Skeletal muscle cell (primary cell): Measurements from ENCODE around the gene CCSAP.
"Not testable (repeated sequence)": the region's sequence is repeated elsewhere in the genome, so short reads cannot be mapped to it uniquely, and the experiment has no call there.

Experiments
- DNase-seq: peaks from one replicate; pipeline ENCODE4 v3.0.0-alpha.2; 2010; ENCODE audit warnings: low read depth
- H3K4me3 ChIP-seq: 2 replicates; pipeline ENCODE4 v1.5.1; 2011; ENCODE audit warnings: low read depth, mild to moderate bottlenecking, control low read depth, low read length, moderate library complexity

Gene CCSAP

DNA sequence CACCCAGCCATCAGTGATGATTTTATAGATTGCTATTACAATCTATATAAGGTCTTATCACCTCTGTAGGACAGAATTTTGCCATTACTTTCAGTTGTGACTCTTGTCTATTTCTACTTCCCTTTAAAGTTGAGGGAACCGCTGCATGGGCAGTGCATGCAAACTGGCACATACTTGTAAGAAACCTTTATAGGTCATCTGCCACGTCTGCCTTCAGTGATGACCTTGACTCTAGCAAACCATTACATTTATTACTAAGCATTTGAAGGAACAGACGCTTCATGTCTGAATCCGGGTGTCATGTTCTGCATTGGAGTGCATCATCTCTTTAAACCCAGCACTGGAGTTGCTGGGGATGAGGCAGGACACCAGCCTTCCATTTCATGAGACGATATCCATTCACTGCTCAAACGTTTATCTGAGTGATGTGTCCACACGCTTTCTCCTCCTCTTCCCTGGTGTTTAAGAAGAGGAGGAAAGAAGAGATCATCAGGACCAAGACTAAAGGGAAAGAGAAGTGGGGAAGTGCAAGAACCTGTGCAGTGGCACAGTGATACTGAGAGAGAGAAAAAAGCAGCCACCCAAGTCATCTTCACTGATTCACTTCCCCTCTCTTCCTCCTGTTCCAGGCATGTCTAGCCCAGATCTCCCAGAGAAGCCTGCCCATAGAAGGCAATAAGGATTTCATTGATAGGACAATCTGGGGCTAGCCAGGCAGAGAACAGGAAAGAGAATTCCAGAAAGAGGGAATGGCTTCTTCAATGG, 14.1 kb downstream of the CCSAP start:
- DNase-seq, result no peak
- H3K4me3 ChIP-seq, result no peak overlapping the region

DNA sequence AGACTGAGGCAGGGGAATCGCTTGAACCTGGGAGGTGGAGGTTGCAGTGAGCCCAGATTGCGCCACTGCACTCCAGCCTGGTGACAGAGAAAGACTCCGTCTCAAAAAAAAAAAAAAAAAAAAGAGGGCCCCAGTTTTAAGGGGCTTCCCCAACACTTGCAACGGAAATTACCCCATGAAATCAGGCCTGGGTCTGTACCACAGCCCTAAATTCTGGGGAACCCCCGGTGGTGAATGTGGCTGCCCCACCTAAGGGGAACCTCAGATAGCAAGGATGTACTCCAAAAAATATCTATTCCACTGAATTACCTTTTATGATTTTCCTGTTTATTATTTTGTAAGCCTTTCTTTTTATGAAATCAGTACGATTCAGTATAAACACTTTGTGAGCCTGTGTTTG, 15.1 kb downstream of the CCSAP start:
- not testable (repeated sequence) for H3K4me3 ChIP-seq, DNase-seq

DNA sequence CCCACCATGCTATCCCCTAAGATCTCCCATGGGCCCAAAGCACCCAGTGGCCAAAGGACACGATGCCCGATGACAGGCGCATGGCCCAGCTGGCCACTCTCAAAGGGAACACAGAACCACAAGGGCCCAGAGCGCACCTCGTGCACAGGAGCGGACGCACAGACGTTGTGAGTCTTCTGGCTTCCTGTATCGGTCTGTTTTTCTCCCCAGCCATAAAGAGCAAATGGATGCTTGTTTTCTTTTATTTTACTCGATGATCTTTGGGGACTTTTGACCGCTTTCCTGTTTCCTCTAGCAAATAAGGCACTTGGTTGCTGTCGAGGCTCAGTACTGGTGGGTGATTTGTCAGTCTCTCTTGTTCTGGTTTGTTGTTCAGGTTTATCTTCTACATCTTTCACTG, 16.2 kb downstream of the CCSAP start:
- no peak overlapping the region for H3K4me3 ChIP-seq
- DNase-seq, result no peak

DNA sequence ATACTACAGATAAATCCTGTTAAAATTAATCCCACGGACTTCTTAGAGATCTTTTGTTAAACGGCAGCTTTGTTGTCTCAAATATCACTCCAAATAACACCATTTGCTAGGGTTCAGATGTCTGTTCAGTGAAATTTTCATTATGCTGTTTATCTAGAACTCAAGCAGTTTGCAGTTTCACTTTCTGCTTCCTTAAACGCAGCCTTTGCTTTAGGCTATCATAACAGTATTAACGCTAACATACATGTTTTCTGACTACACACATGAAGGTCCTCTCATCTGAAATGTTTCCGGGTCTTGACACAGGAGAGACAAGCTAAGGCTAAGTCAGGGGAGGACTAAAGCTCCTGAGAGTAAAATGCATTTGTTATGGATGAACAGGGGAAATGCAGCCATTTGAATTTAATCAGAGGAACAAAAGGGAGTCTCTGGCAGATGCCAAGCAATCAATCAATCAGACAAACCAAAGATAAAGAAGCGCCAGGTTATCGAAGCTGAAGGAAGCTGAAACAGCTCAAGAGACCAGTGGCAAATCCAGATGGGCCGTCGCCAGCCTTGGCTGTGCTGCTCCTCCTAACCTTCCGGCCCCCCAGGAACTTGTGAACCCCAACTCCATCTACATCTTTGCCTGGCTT, 16.9 kb downstream of the CCSAP start:
- no peak for DNase-seq

DNA sequence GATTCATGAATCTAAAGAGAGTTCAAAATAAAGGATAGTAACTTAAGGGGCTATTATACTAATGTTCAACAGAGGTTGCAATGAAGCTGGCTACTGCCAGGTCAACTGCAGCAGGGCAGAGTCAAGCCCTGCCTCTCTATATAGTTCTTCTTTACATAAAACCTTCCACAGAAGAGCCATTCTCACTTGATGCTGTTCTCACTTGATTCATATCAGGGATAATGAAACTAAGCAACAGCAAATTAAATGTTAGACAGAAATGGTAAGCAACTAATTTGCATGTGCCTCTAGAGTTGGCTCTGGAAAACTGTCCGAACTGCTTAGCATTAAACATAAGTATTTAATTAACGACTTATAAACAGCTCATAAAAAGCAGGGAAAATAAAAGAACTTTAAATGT, 17.4 kb downstream of the CCSAP start:
- H3K4me3 ChIP-seq, result no peak overlapping the region
- no peak for DNase-seq

More for the DNA sequence above, 16.9 kb downstream of the CCSAP start:
- H3K4me3 ChIP-seq, result no peak overlapping the region

DNA sequence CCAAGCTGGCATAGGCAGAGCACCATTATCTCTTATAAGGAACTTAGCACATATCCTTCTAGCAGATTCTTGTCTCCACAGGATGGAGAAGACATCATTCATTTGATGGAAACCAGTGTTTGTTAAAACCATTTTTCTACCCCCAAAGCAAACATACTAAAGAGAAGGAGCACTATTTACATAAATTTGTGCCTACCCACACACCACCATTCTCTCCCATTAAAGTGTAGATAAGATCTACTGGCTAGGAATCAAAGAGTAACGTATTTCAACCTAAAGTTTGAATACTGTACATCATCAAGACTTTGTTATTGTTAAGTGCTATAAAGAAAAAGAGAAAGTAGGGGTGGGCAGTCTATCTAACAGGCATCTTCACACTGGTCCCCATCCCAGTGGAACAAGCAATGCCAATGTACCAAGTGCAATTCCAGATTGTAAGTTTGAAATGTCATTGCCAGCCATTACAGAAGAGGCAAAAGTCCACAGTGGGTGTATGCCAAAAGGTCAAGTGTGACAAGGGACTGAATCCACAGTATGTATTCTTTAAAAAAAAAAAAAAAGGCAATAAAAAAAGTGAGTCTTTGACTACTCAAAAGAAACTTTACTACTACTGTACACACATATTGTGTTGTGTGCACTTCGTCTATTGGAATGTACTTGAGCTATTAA, 18.8 kb downstream of the CCSAP start:
- no peak for DNase-seq
- H3K4me3 ChIP-seq, result no peak overlapping the region

DNA sequence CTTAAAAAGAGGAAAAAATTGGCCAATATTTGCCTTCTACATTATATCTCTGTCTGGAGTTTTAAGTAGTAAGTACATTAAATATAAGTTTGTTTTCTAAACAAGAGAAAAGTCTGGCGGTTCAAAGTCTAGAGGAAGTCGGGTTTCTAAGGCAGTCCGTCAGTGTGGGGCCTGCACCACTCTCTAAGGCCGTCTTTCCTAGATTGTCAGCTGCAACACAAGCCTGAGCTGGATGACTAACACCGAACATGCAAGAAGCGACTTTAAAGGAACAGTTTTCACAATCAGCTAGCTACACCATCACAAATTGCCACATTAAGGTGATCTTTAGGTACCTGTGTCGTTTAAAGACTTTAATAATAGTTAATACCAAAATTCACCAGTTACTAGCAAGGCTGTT, 19.6 kb downstream of the CCSAP start:
- no peak overlapping the region for H3K4me3 ChIP-seq

DNA sequence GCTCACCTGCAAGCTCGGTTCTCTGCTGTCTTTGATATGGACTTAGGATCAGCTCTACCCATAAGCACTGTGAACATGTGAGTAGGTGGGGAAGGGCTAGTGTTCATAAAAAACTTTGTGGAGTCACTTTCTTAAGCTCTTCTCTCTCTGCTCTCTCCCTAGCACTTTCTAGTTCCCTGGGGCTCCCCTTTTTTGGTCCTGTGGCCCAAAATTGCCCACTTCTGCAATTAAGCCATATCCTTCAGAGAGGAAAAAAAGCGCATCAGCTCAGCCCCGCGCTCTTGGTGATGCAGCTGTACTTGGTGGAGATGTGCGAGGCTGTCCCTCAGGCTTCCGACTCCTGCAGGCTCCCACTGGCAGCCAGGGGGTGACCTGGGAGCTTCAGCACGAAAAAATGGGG, 23.4 kb downstream of the CCSAP start:
- H3K4me3 ChIP-seq, result no peak overlapping the region
- DNase-seq, result no peak

More for the DNA sequence above, 19.6 kb downstream of the CCSAP start:
- no peak for DNase-seq

DNA sequence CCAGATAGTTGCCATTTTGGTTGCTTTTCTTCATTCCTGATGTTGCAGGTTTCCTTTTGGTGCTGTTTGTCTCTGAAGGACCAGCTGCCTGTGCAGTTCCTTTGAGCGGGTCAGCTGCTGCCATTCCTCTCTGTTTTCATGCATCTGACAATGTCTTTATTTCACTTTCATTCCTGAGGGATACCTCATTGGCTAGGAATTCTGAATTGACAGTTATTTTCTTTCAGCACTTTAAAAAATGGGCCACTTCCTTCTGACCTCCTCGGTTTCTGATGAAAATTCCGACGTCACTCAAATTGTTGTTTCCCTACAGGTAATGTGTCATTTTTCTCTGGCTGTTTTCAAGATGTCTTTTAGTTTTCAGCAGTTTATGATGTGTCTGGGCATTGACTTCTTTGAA, 24.8 kb downstream of the CCSAP start:
- no peak overlapping the region for H3K4me3 ChIP-seq
- DNase-seq, result no peak

DNA sequence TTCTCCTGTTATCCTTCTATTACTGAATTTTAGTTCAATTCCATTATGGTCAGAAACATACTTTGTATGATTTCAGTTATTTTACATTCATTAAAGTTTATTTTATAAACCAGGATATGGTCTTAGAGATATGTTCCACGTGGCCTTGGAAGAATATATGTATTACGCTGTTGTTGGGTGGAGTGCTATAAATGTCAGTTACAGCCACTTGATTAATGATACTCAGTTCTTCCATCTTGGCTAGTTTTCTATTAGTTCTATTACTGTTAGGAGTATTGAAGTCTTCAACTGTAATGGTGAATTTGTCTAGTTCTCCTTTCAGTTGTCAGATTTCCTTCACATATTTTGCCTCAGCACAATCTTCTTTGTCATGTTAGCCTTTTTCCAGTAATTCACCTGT, 26.7 kb downstream of the CCSAP start:
- no peak for DNase-seq
- no peak overlapping the region for H3K4me3 ChIP-seq

DNA sequence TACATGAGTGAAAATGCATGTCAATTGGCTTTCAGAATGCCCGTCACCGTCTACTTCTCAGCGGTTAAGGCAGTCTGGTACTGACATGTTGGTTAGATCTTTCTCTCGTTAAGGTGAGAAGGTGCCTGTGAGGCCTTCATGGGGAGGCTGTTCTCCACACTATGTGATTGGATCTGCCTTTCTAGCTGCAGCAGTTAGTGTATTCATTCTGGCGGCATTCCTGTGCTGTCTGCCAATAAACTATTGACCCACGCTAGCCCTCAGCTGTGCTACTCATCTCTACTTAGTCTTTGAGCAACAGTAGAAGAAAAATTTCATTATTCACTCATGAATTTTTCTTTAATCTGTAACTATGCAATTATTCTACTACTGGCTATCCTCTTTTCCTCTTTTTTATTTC, 32.0 kb downstream of the CCSAP start:
- DNase-seq, result no peak
- no peak overlapping the region for H3K4me3 ChIP-seq

DNA sequence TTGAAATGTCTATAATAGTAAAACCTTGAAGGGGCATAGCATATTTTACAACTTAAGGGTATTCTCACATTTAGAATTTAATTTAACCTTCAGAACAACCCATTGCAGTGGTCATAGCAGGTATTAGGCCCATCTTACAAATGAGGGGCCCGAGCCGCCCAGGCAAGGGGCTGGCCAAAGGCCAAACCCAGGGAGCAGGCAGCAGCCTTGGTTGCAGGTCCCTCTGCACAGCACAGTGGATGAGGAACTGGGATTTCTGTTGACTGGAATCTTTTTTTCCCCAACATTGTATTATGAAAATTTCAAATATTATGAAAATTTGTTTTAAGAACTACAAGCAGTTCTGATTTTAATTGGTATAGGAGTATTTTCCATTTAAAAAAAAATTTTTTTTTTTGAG, 33.2 kb downstream of the CCSAP start:
- H3K4me3 ChIP-seq, result no peak overlapping the region
- no peak for DNase-seq

DNA sequence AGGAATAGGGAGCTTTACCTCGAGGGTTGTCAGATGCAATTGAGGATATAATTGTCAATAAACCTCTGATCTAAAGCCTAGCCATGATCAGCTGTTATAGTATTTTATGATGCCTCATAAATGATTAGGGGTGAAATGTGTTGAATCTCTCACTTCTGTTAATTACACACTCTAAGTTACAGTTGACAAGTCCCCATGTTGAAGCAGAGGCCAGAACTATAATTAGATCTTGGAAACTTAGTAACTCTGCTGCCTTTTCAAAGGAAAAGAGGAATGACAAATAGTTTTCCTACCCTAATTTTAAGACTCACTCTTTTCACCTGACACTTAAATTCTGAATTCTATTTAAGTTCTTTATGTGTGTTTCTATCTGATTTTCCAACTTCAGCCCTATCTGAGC, 33.8 kb downstream of the CCSAP start:
- no peak overlapping the region for H3K4me3 ChIP-seq
- no peak for DNase-seq

DNA sequence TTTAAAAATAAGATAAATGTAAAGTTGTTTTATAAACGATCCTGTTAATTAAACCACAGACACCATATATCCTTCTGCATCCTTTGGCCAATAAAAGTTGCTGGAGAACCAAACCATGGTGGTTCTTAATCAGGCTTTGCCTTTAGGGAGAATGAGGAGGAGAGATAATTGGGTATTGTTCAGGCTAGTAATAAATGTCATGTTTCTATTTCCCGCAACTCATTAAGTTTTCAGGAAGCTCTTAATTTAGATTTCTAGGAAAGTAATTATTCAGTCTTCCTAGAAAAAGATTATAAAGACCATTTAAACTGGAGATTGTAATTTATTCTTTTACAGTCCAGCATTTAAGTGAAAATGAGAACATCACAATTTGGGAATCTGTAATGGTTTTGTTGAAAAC, 37.5 kb downstream of the CCSAP start:
- no peak for DNase-seq
- H3K4me3 ChIP-seq, result no peak overlapping the region

DNA sequence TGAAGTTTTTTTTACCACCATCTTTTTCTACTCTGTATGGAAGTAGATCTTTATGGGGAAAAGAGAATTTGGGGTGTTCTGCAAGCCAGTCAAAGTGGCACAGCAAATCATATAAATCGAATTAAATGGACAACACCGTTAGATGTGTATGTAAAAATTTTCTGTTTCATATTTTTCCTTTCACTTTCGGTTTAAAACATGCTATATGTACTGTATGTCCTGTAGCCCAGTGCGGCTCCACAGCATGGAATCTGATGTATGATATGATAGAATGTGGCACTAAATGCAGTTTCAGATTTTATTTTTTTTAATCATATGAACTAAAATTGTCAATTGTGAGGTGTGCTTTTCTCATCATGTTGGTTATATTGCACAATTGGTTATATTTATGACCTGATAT, 39.0 kb downstream of the CCSAP start:
- H3K4me3 ChIP-seq, result no peak overlapping the region
- DNase-seq, result no peak

DNA sequence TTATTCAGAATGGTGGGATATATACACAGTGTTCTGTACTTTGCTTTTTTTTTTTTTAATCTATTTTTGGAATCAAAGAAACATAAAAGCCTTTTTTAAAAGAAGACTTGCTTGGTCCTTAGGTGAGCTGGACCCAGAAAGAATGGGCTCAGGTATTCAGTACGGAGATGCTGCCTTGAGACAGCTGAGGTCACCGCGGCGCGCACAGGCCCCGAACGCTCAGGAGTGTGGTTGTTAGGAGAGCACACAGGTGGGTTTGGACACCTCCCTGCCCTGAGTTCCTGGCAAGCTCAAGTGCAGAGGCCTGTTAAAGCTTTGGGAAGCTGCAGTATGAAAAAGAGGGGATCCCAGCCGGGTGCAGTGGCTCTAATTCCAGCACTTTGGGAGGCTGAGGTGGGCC, 40.1 kb downstream of the CCSAP start:
- H3K4me3 ChIP-seq, result no peak overlapping the region
- no peak for DNase-seq

DNA sequence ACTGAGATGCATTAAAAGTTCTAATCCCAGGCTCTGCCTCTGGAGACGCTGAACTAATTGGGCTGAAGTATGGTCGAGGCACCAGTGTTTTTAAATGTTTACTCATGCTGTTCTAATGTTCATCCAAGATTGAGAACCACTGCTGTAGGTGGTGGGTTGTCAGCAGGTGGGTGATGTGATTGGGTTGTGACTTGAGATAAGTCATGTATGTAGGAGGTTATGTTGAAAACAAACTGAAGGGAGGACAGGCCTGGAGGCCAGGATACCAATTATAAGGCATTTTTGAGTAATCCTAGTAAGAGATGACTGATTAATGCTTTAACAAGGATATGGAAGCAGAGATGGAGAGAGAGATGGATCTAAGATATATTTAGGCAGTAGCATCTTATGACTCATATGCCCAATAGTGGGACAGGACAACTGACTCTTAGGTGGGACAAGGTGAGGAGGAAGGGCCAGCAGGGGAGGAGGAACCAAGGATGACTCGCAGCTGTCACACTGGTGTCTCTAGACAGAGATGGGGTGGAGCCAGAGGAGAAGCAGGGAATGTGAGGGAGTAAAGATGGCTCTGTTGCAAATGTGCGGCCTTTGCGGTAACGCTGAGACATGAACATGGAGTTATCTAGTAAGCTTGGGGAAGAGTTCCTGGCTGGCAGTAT, 42.6 kb downstream of the CCSAP start:
- no peak for DNase-seq

DNA sequence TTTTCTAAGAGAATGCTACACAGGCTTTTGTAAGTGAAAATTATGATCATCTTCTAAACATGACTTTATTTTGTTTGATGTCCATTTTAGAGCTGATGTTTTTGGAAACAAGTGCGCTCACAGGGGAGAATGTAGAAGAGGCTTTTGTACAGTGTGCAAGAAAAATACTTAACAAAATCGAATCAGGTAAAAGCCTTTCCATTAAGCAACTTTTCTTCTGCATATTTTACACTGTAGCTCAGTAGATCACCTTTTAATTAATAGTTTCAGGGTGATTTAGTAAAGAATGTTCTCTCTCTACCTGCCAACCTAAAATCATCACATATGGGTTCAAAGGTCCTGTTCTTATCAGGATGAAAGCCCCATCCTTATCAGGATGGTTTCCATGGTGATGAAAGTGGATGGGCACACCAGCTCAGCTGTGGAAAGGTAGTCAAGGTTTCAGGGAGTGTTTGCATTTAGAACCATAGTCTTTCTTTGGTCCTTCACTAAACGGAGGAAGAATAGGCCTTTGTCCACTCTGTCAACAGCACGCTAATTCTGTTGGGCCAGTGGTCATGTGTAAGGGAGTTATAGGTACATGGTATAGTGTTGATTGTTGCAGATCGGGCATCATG, 43.9 kb downstream of the CCSAP start:
- DNase-seq, result no peak
- H3K4me3 ChIP-seq, result no peak overlapping the region

More for the DNA sequence above, 42.6 kb downstream of the CCSAP start:
- H3K4me3 ChIP-seq, result no peak overlapping the region

DNA sequence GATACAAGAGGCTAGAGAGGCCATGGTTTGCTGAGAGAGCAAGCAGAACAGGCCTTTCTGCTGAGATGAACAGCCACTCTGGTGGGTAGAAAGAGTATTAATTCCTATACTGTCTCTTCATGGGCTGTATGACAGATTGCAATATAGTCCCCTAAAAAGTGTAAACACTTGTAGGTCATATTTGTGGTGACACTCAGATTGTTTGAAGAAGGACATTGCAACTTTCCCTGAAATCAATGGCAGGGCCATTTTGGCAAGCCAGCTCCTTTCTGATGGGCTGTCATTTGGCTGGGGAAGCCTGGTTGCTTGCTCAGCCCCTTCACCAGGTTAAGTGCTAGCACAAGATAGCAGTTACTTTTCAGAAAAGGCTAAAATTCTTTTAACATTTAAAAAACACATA, 44.4 kb downstream of the CCSAP start:
- no peak overlapping the region for H3K4me3 ChIP-seq
- DNase-seq, result no peak

DNA sequence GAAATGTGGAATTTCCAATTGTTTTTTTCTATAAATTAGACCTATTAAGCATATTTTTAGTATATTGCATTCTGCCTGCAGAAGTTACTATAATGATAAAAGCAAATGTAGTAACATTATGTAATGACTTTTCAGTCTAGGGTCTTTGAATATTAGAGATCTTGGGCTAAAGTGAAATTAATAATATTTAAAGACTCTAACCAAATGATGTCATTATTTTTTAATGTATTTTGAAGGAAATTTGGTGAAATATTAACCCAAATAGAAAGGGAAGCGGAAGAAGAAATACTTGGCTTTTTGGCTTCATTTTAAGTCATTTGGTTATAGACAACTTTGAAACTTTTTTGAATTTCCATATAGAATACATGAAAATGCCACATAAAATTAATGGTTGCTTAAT, 45.1 kb downstream of the CCSAP start:
- DNase-seq, result no peak
- H3K4me3 ChIP-seq, result no peak overlapping the region
